Ovary (tissue), 3 donors: Measurements from ENCODE around the gene MAML2.

Experiments used
- EP300 ChIP-seq: sonication (generic); formaldehyde crosslinking; IDR thresholded peaks from one replicate; pipeline ENCODE4 v1.6.1; 2017; ENCODE audit warnings: antibody characterized with exemption
- POLR2A ChIP-seq: fragments of 450-650 bp; IDR thresholded peaks from one replicate; pipeline ENCODE4 v1.6.1; 2017; ENCODE audit warnings: antibody characterized with exemption, mild to moderate bottlenecking, moderate library complexity
- TF ChIP-seq, protein P1 (sequence below), 3 donors: fragments of 450-650 bp in 2 of 3; fragments of 200-600 bp in 1 of 3; IDR thresholded peaks; one replicate each; pipeline versions ENCODE4 v1.5.1 to v1.8.0; 2016 to 2022; ENCODE audit warnings: antibody characterized with exemption in 3 of 3, mild to moderate bottlenecking in 1 of 3
- donor health status: DM: no; HTN: no; CAD: no.

DNA sequence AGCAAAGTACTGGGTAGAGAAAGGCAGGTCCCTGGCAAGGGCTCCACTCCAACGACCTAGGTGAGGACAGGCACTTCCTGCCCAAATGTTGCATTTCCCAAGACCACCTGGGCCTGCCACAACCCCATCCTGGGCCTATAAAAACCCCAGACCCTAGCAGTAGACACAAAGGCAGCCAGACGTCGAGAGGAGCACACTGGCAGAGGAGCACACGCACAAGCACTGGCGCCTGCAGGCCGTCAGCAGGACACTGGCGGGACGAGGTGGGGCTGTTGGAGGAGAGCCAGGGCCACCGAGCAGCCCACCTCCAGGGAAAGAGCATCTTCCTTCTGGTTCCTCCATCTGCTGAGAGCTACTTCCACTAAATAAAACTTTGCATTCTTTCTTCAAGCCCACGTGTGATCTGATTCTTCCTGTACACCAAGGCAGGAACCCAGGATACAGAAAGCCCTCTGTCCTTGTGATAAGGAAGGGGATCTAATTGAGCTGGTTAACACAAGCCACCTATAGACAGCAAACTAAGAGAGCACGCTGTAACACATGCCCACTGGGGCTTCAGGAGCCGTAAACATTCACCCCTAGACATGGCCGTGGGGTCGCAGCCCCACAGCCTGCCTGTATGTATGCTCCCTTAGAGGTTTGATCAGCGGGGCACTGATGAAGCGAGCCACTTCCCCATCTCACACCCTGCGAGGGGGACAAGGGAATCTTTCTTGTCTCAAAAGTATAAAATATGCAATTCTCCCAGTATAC is 329.4 kb downstream of the MAML2 start:
- TF ChIP-seq, protein P1, sequence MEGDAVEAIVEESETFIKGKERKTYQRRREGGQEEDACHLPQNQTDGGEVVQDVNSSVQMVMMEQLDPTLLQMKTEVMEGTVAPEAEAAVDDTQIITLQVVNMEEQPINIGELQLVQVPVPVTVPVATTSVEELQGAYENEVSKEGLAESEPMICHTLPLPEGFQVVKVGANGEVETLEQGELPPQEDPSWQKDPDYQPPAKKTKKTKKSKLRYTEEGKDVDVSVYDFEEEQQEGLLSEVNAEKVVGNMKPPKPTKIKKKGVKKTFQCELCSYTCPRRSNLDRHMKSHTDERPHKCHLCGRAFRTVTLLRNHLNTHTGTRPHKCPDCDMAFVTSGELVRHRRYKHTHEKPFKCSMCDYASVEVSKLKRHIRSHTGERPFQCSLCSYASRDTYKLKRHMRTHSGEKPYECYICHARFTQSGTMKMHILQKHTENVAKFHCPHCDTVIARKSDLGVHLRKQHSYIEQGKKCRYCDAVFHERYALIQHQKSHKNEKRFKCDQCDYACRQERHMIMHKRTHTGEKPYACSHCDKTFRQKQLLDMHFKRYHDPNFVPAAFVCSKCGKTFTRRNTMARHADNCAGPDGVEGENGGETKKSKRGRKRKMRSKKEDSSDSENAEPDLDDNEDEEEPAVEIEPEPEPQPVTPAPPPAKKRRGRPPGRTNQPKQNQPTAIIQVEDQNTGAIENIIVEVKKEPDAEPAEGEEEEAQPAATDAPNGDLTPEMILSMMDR (IDR thresholded peaks at IDR 0.05): no peak
- TF ChIP-seq POLR2A: no peak
- TF ChIP-seq EP300: no peak
